ENCODE results near the gene ANAPC15.
"Not testable (repeated sequence)": the region's sequence is repeated elsewhere in the genome, so short reads cannot be mapped to it uniquely, and the experiment has no call there.

Gene ANAPC15

GRCh38 chr11:72146625-72147024 lies 34.1 kb upstream of the ANAPC15 start:
- no peak overlapping the region for H3K9ac ChIP-seq (ENCODE audit: low read length)
- H3K4me2 ChIP-seq (ENCODE audit: low read depth, low read length, poor library complexity, severe bottlenecking): no peak overlapping the region
- no peaks in the 10 kb centered on the region for H3F3A ChIP-seq (ENCODE audit: insufficient read depth)
- H4K20me1 ChIP-seq (ENCODE audit: low read depth, low read length): no peaks in the 10 kb centered on the region
- H3K9me2 ChIP-seq (replicated peaks; ENCODE audit: insufficient read depth, low read length): no peaks in the 10 kb centered on the region
- H3K27ac ChIP-seq (ENCODE audit: low read depth, low read length): no peak overlapping the region
- no peaks in the 10 kb centered on the region for H3K9me3 ChIP-seq (ENCODE audit: insufficient read depth, low read length)
- no peak for TF ChIP-seq CTCF (IDR thresholded peaks at IDR 0.05; ENCODE audit: insufficient read depth, low read length, poor library complexity, severe bottlenecking)
- no peak for TF ChIP-seq EZH2phosphoT487 (conservative IDR thresholded peaks at IDR 0.05; ENCODE audit: low read length)
- no peaks in the 10 kb centered on the region for H3K36me3 ChIP-seq (ENCODE audit: low read length)
- no peaks in the 10 kb centered on the region for H3K79me2 ChIP-seq (ENCODE audit: insufficient read depth, low read length)
- H3K27me3 ChIP-seq (ENCODE audit: low read length): no peaks in the 10 kb centered on the region
- no peak overlapping the region for H3K4me3 ChIP-seq (ENCODE audit: insufficient read depth, low read length, poor library complexity, severe bottlenecking)
- H2AFZ ChIP-seq (ENCODE audit: low read depth, low read length, severe bottlenecking): no peak overlapping the region

GRCh38 chr11:72144807-72145565 lies 32.5 kb upstream of the ANAPC15 start:
- H3K4me3 ChIP-seq (ENCODE audit: insufficient read depth, low read length, poor library complexity, severe bottlenecking): no peak overlapping the region
- H3K9ac ChIP-seq (ENCODE audit: low read length): no peak overlapping the region
- H3K9me2 ChIP-seq (replicated peaks; ENCODE audit: insufficient read depth, low read length): no peaks in the 10 kb centered on the region
- TF ChIP-seq EZH2phosphoT487 (conservative IDR thresholded peaks at IDR 0.05; ENCODE audit: low read length) (no peak), CTCF (IDR thresholded peaks at IDR 0.05; ENCODE audit: insufficient read depth, low read length, poor library complexity, severe bottlenecking) (no peak)
- no peaks in the 10 kb centered on the region for H3K79me2 ChIP-seq (ENCODE audit: insufficient read depth, low read length)
- no peak overlapping the region for H2AFZ ChIP-seq (ENCODE audit: low read depth, low read length, severe bottlenecking)
- no peak overlapping the region for H3K27ac ChIP-seq (ENCODE audit: low read depth, low read length)
- no peak overlapping the region for H3K4me2 ChIP-seq (ENCODE audit: low read depth, low read length, poor library complexity, severe bottlenecking)
- no peaks in the 10 kb centered on the region for H3K9me3 ChIP-seq (ENCODE audit: insufficient read depth, low read length)
- H3K27me3 ChIP-seq (ENCODE audit: low read length): no peaks in the 10 kb centered on the region
- no peaks in the 10 kb centered on the region for H4K20me1 ChIP-seq (ENCODE audit: low read depth, low read length)
- H3F3A ChIP-seq (ENCODE audit: insufficient read depth): no peaks in the 10 kb centered on the region
- H3K36me3 ChIP-seq (ENCODE audit: low read length): no peaks in the 10 kb centered on the region

DNA sequence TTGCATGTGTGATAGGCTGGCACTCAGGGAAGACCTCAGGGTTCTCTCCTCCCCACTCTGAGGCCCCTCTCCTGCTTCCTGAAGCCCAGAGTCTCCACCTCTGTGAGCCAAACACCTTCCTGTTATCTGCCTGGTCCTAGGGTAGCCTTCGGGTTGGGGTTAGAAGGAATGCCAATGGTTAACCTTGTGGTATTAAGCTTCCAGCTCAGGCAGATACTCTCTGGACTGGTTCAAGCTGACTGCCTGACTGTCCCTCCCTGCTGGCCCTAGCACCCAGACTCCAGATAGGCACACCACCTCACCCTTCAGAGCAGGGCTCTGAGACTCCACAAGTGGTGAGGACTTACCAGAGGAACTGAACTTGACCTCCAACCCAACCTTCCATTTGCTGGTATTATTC lies 30.0 kb upstream of the ANAPC15 start:
- H3K79me2 ChIP-seq (ENCODE audit: insufficient read depth, low read length); H3K9me2 ChIP-seq (replicated peaks; ENCODE audit: insufficient read depth, low read length); H3K4me2 ChIP-seq (ENCODE audit: low read depth, low read length, poor library complexity, severe bottlenecking); H3F3A ChIP-seq (ENCODE audit: insufficient read depth); H4K20me1 ChIP-seq (ENCODE audit: low read depth, low read length); H3K9ac ChIP-seq (ENCODE audit: low read length); H3K4me3 ChIP-seq (ENCODE audit: insufficient read depth, low read length, poor library complexity, severe bottlenecking); H3K36me3 ChIP-seq (ENCODE audit: low read length); H3K27ac ChIP-seq (ENCODE audit: low read depth, low read length); H3K9me3 ChIP-seq (ENCODE audit: insufficient read depth, low read length); H3K27me3 ChIP-seq (ENCODE audit: low read length); H2AFZ ChIP-seq (ENCODE audit: low read depth, low read length, severe bottlenecking): not testable (repeated sequence)

GRCh38 chr11:72142086-72142485 lies 29.6 kb upstream of the ANAPC15 start:
- not testable (repeated sequence) for H3K4me2 ChIP-seq (ENCODE audit: low read depth, low read length, poor library complexity, severe bottlenecking); H3K27ac ChIP-seq (ENCODE audit: low read depth, low read length); H3K9me3 ChIP-seq (ENCODE audit: insufficient read depth, low read length); H3K36me3 ChIP-seq (ENCODE audit: low read length); H3K9me2 ChIP-seq (replicated peaks; ENCODE audit: insufficient read depth, low read length); H2AFZ ChIP-seq (ENCODE audit: low read depth, low read length, severe bottlenecking); H3K9ac ChIP-seq (ENCODE audit: low read length); H3K79me2 ChIP-seq (ENCODE audit: insufficient read depth, low read length); H3K4me3 ChIP-seq (ENCODE audit: insufficient read depth, low read length, poor library complexity, severe bottlenecking); H3F3A ChIP-seq (ENCODE audit: insufficient read depth); H4K20me1 ChIP-seq (ENCODE audit: low read depth, low read length); H3K27me3 ChIP-seq (ENCODE audit: low read length)

Data from SU-DHL-6 (cell line).